Kasumi-1 (cell line): Measurements from ENCODE around the gene EDIL3.

Experiments
- DNase-seq, 2 experiments: peaks; one replicate each; lab custom pipeline; 2025; lab: John Stamatoyannopoulos, UW

Gene EDIL3

DNA sequence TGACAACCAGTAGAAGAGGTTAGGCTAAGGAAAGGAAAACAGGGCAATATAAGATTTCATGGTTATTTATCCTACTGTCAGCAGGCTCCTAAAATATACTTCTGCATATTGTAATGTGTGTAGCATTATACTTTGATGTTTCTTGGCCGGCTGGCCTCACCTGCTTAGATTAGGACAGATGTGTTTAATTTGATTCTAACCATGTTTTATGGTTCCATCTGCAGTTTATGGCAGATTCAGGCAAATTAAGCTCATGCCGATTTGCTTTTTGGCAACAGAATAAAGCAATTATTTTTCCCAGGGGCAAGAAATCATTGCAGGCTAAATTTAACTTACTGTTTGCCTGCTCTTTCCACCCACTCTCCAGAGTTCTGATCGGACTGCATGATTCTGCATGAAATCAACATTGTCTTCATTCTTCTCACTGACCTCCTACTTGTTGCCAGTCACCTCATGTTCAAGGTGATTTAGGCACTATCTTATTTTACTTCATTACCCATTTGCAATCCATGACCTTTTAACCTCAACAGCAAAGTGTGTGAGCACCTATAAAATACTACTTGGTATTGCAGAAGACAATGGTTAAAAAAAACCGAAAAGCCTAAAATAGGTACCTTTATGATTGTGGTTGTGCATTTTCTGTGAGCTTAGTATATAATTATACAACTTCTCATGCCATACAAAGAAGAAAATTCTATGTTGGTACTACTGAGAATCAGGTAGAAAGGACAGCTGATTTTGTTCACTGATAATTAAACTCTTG lies 125.2 kb downstream of the EDIL3 start:
- DNase-seq: no peak

DNA sequence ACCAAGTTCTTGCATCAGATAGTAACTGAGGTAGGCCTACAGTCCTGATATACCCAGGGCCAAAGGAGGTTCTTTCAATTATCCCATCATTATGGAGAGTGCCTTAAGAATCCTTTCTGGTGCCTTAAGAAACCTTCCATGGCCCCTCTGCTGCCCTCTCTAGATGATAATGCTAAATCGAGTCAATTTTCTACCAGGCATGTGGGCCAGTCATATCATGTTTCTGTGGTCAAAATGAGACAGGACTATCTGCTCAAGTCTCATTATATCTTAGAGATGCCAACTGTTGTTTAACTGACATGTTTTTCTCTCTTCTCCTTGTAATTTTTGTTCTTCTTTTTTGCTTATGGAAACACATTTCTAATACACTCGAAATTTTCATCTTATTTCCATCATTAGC lies 127.6 kb downstream of the EDIL3 start:
- no peak for DNase-seq

GRCh38 chr5:84255315-84255714 lies 129.4 kb downstream of the EDIL3 start:
- DNase-seq: peak; percentile 62 to 77

DNA sequence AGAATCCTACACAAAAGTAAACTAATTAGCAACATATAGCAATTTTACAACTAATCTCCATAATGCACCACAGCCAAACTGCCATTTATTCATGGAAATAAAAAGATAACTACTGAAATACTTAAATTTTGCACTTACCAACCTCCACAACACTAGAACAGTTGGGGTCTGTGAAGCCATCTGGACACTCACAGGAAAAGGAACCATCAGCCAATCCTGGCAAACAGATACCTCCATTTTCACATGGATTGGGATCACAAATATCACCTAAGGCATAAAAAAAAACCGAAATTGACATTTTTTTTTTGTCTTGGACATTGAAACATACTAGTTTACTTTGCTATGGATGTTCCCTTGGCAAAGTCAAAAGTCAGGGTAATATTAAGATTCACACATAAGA lies 130.7 kb downstream of the EDIL3 start:
- DNase-seq: no peak

- DNase-seq: no peak
These were observed 133.2 kb downstream of the EDIL3 start for GRCh38 chr5:84251503-84251902.

DNA sequence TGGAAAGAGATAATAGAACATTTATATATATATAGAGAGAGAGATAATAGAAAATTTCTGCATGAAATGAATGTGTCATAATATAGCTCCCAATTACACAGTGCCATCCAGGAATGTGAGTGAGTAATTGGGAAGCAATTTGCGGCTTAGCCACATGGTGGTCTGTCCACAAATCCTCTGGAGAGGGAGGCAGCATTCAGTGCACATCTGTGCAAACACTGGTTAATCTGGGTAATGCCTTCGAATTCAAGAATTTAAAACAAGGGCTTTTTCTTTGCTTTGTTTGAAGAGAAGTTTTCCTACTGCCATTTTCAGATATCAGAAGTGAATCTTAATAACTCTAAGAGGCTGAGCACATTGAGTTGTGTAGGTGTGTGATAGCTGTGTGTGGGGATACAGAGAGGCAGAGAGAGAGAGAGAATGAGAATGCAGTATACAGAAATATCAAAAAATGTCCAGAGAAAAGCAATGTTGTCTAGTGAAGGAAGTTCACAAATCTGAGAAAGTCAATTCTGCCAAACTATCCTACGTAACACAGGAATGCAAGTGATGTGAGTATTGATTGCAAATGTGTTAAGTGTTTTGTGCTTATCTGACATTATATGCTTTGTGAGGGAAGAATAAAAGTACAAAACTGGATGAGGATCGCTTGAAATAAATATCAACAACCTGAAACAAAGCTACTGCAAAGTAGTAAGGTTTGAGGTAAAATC lies 134.6 kb downstream of the EDIL3 start:
- DNase-seq: no peak

GRCh38 chr5:84248013-84248412 lies 136.7 kb downstream of the EDIL3 start:
- no peak for DNase-seq

DNA sequence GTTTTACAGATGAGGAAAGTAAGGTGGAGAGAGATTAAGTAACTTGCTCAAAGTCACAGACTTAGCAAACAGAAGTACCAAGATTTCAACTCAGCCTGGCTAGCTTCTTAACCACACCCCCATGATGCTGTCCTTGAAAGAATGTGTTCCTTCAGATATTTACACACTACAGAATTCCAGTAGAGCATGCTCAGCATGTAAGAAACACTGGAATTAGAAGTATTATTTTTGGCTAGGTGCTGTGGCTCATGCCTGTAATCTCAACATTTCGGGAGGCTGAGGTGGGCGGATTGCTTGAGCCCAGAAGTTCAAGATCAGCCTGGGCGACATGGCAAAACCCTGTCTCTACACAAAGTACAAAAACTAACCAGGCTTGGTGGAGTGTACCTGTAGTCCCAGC lies 142.4 kb downstream of the EDIL3 start:
- no peak for DNase-seq

DNA sequence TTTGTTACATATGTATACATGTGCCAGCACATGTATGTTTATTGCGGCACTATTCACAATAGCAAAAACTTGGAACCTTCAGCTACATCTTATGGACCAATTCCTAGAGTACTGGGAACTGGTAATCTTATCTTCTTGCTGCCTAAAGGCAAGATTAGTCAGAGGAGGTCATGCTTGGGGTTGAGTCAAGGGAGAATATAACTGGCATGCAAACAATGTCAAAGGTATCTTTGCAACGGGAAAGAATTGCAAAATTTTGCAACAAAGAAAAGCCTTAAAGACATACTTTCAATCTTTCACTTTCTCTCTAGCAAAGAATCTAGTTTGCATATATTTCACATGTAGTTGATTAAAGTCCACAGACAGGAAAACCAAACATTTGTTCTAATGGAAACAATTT lies 145.2 kb downstream of the EDIL3 start:
- no peak for DNase-seq

DNA sequence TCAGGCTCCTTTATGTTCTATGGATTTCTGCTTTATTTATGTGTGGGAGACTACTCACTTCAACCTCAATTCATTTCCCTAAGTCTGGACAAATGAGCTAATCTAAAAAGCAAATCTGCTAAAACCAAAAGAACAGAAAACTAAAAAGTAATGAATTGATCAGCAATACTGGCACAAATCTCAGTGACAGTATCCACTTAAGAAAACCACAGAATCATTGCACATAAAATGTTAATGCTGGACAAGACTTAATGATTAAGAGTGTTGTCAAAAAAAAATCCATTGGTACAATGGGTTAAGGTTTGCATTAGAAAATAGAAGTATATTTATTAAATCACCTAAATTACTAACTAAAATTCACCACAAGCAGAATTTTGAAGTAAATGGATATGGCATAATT lies 147.6 kb downstream of the EDIL3 start:
- DNase-seq: no peak

GRCh38 chr5:84231433-84231832 lies 153.2 kb downstream of the EDIL3 start:
- no peak for DNase-seq

DNA sequence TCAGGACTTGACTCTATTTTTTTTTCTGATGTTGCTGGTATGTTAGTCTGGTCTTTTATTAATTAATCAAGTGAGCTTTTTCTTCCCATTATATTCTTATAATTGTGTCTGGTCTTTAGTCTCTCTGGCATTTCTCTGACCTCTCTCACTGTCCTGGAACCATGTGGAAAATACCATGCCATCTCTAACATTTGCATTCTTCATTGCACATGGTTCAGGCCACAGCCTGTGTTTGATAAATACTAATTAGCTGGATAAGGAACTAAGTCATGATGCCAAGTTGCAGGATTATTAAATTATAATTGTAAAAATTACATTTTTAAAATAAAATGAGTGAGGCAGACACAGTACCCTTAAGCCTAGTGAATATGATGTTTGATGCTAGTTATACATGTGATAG lies 155.6 kb downstream of the EDIL3 start:
- no peak for DNase-seq

GRCh38 chr5:84228266-84228665 lies 156.4 kb downstream of the EDIL3 start:
- peak; percentile 12 to 18 for DNase-seq

GRCh38 chr5:84227236-84227635 lies 157.4 kb downstream of the EDIL3 start:
- DNase-seq: no peak

DNA sequence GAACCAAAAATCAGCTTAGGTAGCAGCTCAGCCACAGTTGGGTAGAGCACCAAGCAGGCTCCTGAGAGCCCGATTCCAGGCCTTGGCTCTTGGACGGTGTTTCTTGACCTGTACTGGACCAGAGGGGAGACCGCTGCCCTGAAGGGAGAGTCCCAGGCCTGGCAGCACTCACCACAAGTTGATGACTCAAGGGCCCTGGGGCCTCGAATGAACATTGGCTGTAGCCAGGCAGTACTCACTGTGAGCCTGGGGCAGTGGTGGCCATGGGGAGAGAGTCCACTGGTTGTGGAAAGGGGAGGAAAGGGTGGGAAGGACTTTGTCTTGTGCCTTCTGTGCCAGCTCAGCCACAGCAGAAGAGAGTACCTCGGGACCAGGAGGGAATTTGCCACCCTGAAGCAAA lies 166.1 kb downstream of the EDIL3 start:
- DNase-seq: no peak

DNA sequence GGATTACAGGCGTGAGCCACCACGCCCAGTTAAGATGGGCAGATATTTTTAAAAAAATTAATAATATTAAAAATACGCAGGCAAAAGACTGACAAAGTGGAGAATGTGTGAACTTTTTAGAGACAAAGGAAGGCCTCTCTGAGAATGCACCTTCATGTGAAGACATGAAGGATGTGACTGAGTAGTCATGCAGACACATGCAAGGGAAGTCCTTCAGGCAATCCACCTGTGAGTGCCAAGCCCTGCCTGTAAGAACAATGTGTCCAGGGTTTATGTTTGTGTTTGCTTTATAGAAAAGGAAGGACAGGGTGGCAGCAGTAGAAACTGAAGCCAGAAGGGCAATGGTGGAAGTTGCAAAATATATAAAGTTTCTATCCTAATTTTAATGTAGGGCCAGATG lies 169.2 kb downstream of the EDIL3 start:
- DNase-seq: no peak

- no peak for DNase-seq
These were observed 170.8 kb downstream of the EDIL3 start for GRCh38 chr5:84213861-84214260.

DNA sequence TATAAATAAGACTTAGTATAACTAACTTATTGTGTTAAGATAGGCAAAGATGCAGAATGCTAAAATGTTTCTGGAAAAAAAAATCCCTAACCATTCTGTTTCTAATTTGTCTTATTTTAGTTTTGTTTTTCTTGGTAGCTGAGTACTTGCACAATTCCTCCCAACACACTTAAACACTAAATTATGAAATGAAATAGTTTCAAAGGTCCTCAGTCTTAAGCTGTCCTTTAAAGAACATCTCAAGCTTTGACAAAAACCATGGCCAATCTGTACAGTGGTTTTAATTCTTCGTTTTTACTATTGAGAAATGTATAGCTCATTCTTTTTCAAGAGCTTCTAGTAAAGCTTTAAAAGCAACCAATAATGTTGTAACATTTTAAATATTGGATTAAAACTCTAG lies 171.5 kb downstream of the EDIL3 start:
- no peak for DNase-seq

DNA sequence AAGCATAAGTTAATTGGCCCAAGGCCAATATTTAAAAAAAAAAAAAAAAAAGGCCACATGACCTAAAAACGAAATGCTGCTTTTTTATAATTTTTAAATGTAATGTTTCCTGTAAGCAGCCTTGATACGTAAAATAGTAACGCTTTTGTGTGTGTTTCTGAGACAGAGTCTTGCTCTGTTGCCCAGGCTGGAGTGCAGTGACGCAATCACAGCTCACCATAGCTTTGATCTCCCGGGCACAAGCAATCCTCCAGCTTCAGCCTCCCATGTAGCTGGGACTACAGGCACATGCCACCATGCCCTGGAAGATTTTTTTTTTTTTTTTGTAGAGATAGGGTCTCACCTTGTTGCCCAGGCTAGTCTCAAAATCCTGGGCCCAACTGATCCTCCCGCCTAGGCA lies 179.9 kb downstream of the EDIL3 start:
- DNase-seq: no peak

DNA sequence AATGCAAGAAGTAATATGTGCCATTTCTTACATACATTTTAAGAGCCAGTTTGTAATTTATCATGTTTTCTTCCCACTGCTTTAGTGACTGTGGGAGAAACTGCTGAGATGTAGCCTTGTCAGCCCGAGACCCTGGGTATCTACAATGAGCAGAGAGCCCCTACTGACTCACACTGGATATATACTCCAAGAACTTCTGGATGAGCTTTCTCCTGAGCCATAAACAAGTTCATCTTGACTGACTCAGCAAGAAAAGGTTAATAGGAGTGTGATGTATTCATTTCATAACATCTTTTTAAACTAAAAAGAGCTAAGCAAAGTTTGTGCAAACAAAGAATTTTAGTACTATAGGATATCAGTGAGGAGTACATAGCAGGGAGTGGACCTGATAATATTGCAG lies 182.5 kb downstream of the EDIL3 start:
- no peak for DNase-seq

GRCh38 chr5:84197538-84197937 lies 187.1 kb downstream of the EDIL3 start:
- no peak for DNase-seq

GRCh38 chr5:84191281-84191680 lies 193.4 kb downstream of the EDIL3 start:
- DNase-seq: no peak

- no peak for DNase-seq
These were observed 199.8 kb downstream of the EDIL3 start for GRCh38 chr5:84184857-84185256.

DNA sequence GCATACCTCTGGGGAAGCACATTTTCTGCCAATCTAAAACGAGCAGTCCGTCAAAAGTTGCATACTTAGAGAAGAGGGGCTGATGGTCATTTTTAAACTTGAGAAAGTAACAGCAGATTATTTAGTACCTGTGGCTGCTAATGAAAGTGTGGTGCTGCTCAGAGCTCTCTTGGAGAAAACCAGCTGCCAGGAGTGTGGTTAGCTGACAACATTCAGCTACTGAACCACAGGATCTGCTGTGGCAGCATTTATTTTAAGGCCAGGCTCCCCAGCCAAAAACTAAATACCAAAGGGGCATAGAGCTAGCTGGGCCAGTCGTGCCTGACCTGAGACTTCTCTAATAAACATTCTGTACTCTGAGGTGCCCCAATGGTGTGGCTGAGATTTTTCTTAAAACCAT lies 203.6 kb downstream of the EDIL3 start:
- DNase-seq: no peak
